ENCODE data around the gene NEURL1.
"Not testable (repeated sequence)": the region's sequence is repeated elsewhere in the genome, so short reads cannot be mapped to it uniquely, and the experiment has no call there.

Gene NEURL1

GRCh38 chr10:103632871-103633270, 139.4 kb downstream of the NEURL1 start:
- DNase-seq, result not testable (repeated sequence)

GRCh38 chr10:103633846-103634245, 140.3 kb downstream of the NEURL1 start:
- DNase-seq, result no peak

DNA sequence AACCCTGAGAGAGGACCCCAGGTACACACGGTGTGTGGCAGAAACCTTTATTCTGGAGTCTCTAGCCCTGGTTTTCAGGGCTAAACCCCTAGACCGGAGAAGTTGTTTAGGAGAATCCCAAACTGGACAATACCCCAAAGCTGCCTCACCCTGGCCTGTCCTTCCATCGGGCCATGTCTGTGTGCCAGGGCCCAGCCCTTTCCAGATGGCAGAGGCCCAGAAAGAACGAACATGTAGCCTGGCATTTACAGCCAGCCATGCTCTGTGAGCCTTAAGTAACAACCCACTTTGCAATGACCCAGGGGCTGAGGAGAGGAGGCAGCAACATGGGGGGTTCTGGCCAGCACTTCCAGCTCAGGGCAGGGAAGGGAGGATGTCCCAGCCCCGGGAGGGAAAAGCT, 142.1 kb downstream of the NEURL1 start:
- no peak for DNase-seq

- no peak for DNase-seq
Observed at GRCh38 chr10:103636492-103636891, 143.0 kb downstream of the NEURL1 start.

DNA sequence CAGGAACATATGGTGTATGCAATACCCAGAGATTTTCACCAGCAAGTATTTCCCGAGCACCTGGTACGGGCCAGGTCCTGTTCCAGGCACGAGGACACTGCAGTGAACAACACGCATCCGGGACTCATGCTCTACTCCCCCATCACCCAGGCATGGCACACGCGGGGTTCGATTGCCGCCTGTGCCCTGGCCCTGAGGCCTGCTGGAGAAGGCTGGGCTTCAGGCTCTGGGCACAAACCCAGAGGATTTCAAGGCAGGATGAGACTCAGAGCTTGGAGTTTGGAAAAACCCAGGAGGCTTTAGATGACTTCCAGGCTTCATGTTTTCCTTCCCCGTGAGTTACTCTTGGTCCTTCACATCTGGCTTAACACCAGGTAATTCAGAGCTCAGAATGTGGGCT, 143.5 kb downstream of the NEURL1 start:
- DNase-seq, result no peak

DNA sequence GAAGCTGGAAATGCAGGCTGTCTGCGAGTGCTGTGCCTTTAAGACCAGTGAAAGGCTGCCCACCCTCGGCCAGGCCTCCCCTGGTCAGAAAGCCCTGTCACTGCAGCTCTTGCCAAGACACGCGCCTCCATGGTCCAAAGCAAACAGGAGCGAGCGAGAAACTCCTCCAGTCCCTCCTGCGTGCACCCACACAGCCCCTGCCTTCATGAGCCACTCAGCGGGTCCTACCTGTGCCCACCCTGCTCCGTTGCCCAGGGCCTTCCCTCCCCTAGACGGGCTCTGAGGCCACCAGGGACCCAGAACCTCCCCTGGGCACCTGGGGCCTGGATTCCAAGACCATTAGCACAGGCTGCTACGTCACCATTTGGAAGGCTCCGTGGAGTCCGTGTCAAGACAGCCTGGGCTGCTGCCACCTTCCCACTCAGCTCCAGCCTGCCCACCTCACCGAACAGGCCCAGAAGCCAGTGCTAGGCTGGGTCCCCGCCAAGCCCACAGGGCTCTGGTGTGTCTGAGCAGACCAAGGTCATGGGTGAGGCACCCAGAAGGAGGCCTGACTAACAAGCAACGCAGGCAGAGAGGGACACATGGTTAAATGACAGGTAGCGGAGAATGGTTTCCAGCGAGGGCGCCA, 144.5 kb downstream of the NEURL1 start:
- DNase-seq, result no peak

DNA sequence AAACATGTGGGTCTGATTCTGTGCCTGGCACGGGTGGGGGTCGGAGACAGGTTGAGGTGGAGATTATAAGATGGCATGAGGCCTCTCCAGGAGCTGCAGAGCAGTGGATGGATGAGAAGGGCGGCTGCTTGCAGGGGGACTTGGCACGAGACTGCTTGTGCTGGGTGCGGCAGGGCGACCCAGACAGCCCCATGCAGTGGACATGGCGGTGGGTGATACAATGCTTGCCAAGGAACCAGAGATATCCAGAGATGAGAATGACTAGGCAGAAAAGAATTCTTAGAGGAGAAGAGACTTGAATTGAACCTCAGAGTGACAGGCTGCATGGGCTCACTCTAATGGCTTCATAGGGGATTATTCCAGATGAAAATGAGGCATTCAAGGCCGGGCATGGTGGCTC, 145.4 kb downstream of the NEURL1 start:
- DNase-seq, result no peak

DNA sequence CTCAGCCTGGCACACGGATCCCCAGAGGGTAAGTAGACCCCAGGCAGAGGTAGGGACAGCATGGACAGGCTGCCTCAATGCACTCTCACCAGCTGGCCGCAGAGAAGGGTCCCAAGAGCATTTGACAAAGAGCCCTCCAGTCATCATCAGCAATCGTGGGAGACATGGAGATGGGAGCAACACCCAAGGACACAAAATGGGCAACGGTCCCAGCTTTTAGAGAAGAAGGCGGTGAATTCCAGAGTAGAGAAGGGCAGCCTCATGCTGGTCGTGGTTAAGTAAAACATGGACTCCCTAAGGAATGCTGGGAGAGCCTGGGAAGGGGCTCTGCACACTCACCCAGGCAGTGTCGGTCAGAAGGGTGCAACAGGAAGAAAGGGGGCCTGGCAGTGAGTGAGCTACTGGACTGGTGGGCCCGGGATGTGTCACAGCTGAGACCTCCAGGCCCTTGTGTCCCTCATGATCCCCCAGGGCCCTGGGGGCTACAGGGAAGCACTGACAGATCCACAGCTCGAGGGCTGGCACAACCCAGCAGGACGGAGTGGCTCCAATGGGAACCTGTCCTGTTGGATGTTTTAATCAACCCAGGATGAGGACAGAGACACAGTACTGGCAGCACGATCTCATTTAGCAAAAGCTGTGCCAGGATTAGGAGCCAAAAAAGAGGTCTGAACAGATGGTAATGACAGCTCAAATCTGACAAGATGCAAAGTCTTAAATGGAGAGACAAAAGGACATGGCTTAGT, 147.1 kb downstream of the NEURL1 start:
- DNase-seq, result no peak

DNA sequence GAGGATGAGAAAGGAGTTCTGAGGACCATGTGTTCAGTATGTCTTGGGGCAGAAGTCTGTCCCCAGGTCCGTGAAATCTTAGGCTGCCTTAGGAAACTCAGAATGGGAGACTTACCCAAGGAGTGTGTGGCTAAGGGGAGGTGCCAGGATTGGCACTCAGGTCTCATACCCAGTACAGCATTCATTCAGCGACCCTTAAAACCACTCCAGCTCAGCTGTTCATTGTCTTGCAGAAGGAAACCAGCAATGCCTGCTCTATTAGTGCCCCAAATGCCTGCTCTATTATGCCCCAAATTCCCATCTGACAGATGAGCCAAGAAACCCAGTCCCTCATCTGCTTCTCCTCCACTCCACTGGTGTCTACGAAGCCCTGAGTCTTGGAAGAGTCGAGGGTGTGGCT, 147.8 kb downstream of the NEURL1 start:
- DNase-seq, result no peak
